SK-N-SH treated with all-trans-retinoic acid at 6 μM for 48 hours (cell line): ENCODE results near the gene CAMKMT.

Source experiments
- ATAC-seq: fragments of 200-7000 bp; cut with Tn5 transposase; 3 replicates; pipeline ENCODE4 v1.9.1; 2020; ENCODE audit warnings: mild to moderate bottlenecking, moderate library complexity
- BACH2 ChIP-seq: fragments of 250-450 bp; sonication (Bioruptor Pico); IDR thresholded peaks from 2 replicates; pipeline ENCODE4 v1.9.0; 2021; ENCODE audit warnings: mild to moderate bottlenecking, borderline replicate concordance
- CREB5 ChIP-seq: fragments of 250-450 bp; sonication (Bioruptor Pico); IDR thresholded peaks from 2 replicates; pipeline ENCODE4 v1.5.1; 2020; ENCODE audit warnings: low read depth, mild to moderate bottlenecking, moderate library complexity
- CSDC2 ChIP-seq: fragments of 250-450 bp; sonication (Bioruptor Pico); IDR thresholded peaks from 2 replicates; pipeline ENCODE4 v1.5.0; 2020; ENCODE audit warnings: mild to moderate bottlenecking, moderate library complexity
- CSRNP3 ChIP-seq: fragments of 250-450 bp; sonication (Bioruptor Pico); IDR thresholded peaks from 2 replicates; pipeline ENCODE4 v1.5.1; 2021; ENCODE audit warnings: mild to moderate bottlenecking, moderate library complexity
- ESRRG ChIP-seq: fragments of 250-450 bp; sonication (Bioruptor Pico); IDR thresholded peaks from 2 replicates; pipeline ENCODE4 v1.6.1; 2021; ENCODE audit warnings: mild to moderate bottlenecking
- GLIS3 ChIP-seq: fragments of 250-450 bp; sonication (Bioruptor Pico); IDR thresholded peaks from 2 replicates; pipeline ENCODE4 v1.5.0; 2020; ENCODE audit warnings: mild to moderate bottlenecking, moderate library complexity
- ISL1 ChIP-seq: fragments of 250-450 bp; sonication (Bioruptor Pico); IDR thresholded peaks from 2 replicates; pipeline ENCODE4 v2.1.2; 2022; ENCODE audit warnings: mild to moderate bottlenecking, moderate library complexity
- OSR1 ChIP-seq: fragments of 250-450 bp; sonication (Bioruptor Pico); IDR thresholded peaks from 2 replicates; pipeline ENCODE4 v1.8.0; 2022; ENCODE audit warnings: moderate library complexity, mild to moderate bottlenecking, inconsistent platforms
- PATZ1 ChIP-seq: fragments of 250-450 bp; sonication (Bioruptor Pico); IDR thresholded peaks from 2 replicates; pipeline ENCODE4 v1.8.0; 2020; ENCODE audit warnings: mild to moderate bottlenecking, moderate library complexity, borderline replicate concordance
- PPARA ChIP-seq: fragments of 250-450 bp; sonication (Bioruptor Pico); IDR thresholded peaks from 2 replicates; pipeline ENCODE4 v1.5.0; 2020; ENCODE audit warnings: mild to moderate bottlenecking, borderline replicate concordance
- SNAI2 ChIP-seq: fragments of 250-450 bp; sonication (Bioruptor Pico); IDR thresholded peaks from 2 replicates; pipeline ENCODE4 v1.5.0; 2020; ENCODE audit warnings: mild to moderate bottlenecking, moderate library complexity
- TCF4 ChIP-seq: fragments of 250-450 bp; sonication (Bioruptor Pico); IDR thresholded peaks from 2 replicates; pipeline ENCODE4 v1.8.0; 2021; ENCODE audit warnings: mild to moderate bottlenecking, moderate library complexity, borderline replicate concordance
- TOX ChIP-seq: fragments of 250-450 bp; sonication (Bioruptor Pico); IDR thresholded peaks from 2 replicates; pipeline ENCODE4 v1.8.0; 2021; ENCODE audit warnings: mild to moderate bottlenecking, moderate library complexity, borderline replicate concordance
- ZFP3 ChIP-seq: fragments of 250-450 bp; sonication (Bioruptor Pico); IDR thresholded peaks from 2 replicates; pipeline ENCODE4 v1.5.0; 2020; ENCODE audit warnings: mild to moderate bottlenecking, moderate library complexity
- ZFP30 ChIP-seq: fragments of 450-650 bp; formaldehyde crosslinking; IDR thresholded peaks from 2 replicates; pipeline ENCODE4 v1.5.0; 2022; ENCODE audit warnings: mild to moderate bottlenecking, moderate library complexity
- ZNF565 ChIP-seq: fragments of 450-650 bp; formaldehyde crosslinking; conservative IDR thresholded peaks from 2 replicates; pipeline ENCODE4 v1.5.0; 2020; ENCODE audit warnings: low read depth, mild to moderate bottlenecking, moderate library complexity
- ZNF8 ChIP-seq: fragments of 450-650 bp; formaldehyde crosslinking; IDR thresholded peaks from 2 replicates; pipeline ENCODE4 v1.5.0; 2020; ENCODE audit warnings: mild to moderate bottlenecking, moderate library complexity
- TF ChIP-seq, protein P1 (sequence below): fragments of 250-450 bp; sonication (Bioruptor Pico); IDR thresholded peaks from 2 replicates; pipeline ENCODE4 v1.8.0; 2021; ENCODE audit warnings: low read depth, mild to moderate bottlenecking, moderate library complexity, borderline replicate concordance
- TF ChIP-seq, protein P2 (sequence below): fragments of 250-450 bp; sonication (Bioruptor Pico); IDR thresholded peaks from 2 replicates; pipeline ENCODE4 v1.5.0; 2020; ENCODE audit warnings: mild to moderate bottlenecking, moderate library complexity

CAMKMT gene

GRCh38 chr2:44487052-44487451, 125.3 kb downstream of the CAMKMT start:
- TF ChIP-seq PPARA (CRISPR knock-in tag) (no peak), TCF4 (CRISPR knock-in tag) (no peak), ZNF8 (CRISPR knock-in tag) (no peak), ZFP30 (CRISPR knock-in tag) (no peak), TOX (no peak), ZFP3 (CRISPR knock-in tag) (no peak), ISL1 (CRISPR knock-in tag) (no peak)
- TF ChIP-seq, protein P1, sequence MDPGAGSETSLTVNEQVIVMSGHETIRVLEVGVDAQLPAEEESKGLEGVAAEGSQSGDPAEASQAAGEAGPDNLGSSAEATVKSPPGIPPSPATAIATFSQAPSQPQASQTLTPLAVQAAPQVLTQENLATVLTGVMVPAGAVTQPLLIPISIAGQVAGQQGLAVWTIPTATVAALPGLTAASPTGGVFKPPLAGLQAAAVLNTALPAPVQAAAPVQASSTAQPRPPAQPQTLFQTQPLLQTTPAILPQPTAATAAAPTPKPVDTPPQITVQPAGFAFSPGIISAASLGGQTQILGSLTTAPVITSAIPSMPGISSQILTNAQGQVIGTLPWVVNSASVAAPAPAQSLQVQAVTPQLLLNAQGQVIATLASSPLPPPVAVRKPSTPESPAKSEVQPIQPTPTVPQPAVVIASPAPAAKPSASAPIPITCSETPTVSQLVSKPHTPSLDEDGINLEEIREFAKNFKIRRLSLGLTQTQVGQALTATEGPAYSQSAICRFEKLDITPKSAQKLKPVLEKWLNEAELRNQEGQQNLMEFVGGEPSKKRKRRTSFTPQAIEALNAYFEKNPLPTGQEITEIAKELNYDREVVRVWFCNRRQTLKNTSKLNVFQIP: no peak
- TF ChIP-seq, protein P2, sequence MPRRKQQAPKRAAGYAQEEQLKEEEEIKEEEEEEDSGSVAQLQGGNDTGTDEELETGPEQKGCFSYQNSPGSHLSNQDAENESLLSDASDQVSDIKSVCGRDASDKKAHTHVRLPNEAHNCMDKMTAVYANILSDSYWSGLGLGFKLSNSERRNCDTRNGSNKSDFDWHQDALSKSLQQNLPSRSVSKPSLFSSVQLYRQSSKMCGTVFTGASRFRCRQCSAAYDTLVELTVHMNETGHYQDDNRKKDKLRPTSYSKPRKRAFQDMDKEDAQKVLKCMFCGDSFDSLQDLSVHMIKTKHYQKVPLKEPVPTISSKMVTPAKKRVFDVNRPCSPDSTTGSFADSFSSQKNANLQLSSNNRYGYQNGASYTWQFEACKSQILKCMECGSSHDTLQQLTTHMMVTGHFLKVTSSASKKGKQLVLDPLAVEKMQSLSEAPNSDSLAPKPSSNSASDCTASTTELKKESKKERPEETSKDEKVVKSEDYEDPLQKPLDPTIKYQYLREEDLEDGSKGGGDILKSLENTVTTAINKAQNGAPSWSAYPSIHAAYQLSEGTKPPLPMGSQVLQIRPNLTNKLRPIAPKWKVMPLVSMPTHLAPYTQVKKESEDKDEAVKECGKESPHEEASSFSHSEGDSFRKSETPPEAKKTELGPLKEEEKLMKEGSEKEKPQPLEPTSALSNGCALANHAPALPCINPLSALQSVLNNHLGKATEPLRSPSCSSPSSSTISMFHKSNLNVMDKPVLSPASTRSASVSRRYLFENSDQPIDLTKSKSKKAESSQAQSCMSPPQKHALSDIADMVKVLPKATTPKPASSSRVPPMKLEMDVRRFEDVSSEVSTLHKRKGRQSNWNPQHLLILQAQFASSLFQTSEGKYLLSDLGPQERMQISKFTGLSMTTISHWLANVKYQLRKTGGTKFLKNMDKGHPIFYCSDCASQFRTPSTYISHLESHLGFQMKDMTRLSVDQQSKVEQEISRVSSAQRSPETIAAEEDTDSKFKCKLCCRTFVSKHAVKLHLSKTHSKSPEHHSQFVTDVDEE (CRISPR knock-in tag): no peak
- ATAC-seq: no peak

- ATAC-seq: no peak
Observed at GRCh38 chr2:44490726-44491125, 129.0 kb downstream of the CAMKMT start.

More at GRCh38 chr2:44490726-44491125, 129.0 kb downstream of the CAMKMT start:
- no peak for TF ChIP-seq ESRRG (CRISPR knock-in tag)
- TF ChIP-seq, protein P1: no peak
- no peak for TF ChIP-seq SNAI2
- no peak for TF ChIP-seq TOX
- no peak for TF ChIP-seq PATZ1 (CRISPR knock-in tag)
- no peak for TF ChIP-seq CSDC2
- no peak for TF ChIP-seq CSRNP3
- TF ChIP-seq ISL1 (CRISPR knock-in tag): no peak
- no peak for TF ChIP-seq TCF4 (CRISPR knock-in tag)
- TF ChIP-seq ZFP30 (CRISPR knock-in tag): no peak
- no peak for TF ChIP-seq PPARA (CRISPR knock-in tag)
- no peak for TF ChIP-seq ZNF565 (CRISPR knock-in tag)
- no peak for TF ChIP-seq GLIS3 (CRISPR knock-in tag)
- no peak for TF ChIP-seq OSR1
- TF ChIP-seq CREB5: no peak
- TF ChIP-seq, protein P2 (CRISPR knock-in tag): no peak
- no peak for TF ChIP-seq BACH2 (CRISPR knock-in tag)
